NT2/D1 (cell line): ENCODE data around the gene PDIA6.

ENCODE experiments used
- SUZ12 ChIP-seq: IDR thresholded peaks from 2 replicates; pipeline ENCODE4 v1.6.1; 2011; ENCODE audit not compliant: insufficient read length, insufficient read depth; ENCODE audit errors: extremely low read depth
- YY1 ChIP-seq: IDR thresholded peaks from 2 replicates; pipeline ENCODE4 v1.6.1; 2011; ENCODE audit not compliant: insufficient read length, insufficient read depth
- ZNF274 ChIP-seq: IDR thresholded peaks from 2 replicates; pipeline ENCODE4 v1.6.1; 2011; ENCODE audit warnings: mild to moderate bottlenecking, low read depth, low read length

- TF ChIP-seq SUZ12 (no peak), ZNF274 (no peak), YY1 (no peak)
These were observed 22.2 kb downstream of the PDIA6 start for GRCh38 chr2:10790228-10790973.
